ENCODE results near the gene LDB3. TPM values are rescaled to one million over a fixed set of nuclear protein-coding genes. Genes with fewer than 3 reads are reported as not detected.

LDB3 gene
- total and polyA plus RNA-seq, 2 donors (not counting 1 experiment from before 2014, with no cell fraction given) = under 0.01 to 0.20 TPM

DNA sequence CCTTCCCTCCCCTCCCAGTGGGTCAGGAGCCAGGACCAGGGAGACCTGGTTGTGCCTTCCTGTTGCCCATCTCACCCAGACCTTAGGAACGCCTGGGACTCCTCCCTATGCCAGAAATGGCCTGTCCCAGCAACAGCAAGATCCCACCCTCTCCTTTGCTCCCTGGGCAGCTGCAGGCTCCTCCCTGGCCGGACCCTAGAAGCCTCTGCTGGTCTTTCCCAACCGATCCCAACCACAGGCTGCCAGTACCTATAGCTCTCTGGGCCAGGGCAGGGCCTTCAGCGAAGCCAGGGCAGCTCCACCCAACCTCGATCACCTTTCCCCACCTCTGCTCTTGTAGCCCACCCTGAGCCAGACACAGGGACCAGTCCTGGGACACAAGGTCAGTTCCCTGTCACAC, 21.9 kb downstream of the LDB3 start:
- H3K79me2 ChIP-seq (ENCODE audit: control insufficient read depth, insufficient read depth, low read length) = no peaks in the 10 kb centered on the region
- H3K27ac ChIP-seq (ENCODE audit: insufficient read depth, low read length) = no peak overlapping the region
- H3K9ac ChIP-seq (ENCODE audit: insufficient read depth, low read length) = no peak overlapping the region
- peaks cover 1% of the 10 kb centered on the region for H3K27me3 ChIP-seq (ENCODE audit: control insufficient read depth, insufficient read depth, low read length)
- TF ChIP-seq, protein P1, sequence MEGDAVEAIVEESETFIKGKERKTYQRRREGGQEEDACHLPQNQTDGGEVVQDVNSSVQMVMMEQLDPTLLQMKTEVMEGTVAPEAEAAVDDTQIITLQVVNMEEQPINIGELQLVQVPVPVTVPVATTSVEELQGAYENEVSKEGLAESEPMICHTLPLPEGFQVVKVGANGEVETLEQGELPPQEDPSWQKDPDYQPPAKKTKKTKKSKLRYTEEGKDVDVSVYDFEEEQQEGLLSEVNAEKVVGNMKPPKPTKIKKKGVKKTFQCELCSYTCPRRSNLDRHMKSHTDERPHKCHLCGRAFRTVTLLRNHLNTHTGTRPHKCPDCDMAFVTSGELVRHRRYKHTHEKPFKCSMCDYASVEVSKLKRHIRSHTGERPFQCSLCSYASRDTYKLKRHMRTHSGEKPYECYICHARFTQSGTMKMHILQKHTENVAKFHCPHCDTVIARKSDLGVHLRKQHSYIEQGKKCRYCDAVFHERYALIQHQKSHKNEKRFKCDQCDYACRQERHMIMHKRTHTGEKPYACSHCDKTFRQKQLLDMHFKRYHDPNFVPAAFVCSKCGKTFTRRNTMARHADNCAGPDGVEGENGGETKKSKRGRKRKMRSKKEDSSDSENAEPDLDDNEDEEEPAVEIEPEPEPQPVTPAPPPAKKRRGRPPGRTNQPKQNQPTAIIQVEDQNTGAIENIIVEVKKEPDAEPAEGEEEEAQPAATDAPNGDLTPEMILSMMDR (conservative IDR thresholded peaks at IDR 0.05 in 1 of 2, IDR thresholded peaks at IDR 0.05 in 1 of 2; ENCODE audit: low read depth in 1 of 2, low read length in 2 of 2) = no peak
- no peak for TF ChIP-seq EZH2 (IDR thresholded peaks at IDR 0.05; ENCODE audit: low read length, missing control alignments)
- H3K4me2 ChIP-seq (ENCODE audit: extremely low read depth, insufficient read depth, low read length) = no peak overlapping the region
- no peaks in the 10 kb centered on the region for H3K36me3 ChIP-seq (ENCODE audit: control insufficient read depth, insufficient read depth, low read length)
- no peaks in the 10 kb centered on the region for H3K9me3 ChIP-seq (ENCODE audit: control insufficient read depth, insufficient read depth, low read depth, low read length)
- no peak overlapping the region for H2AFZ ChIP-seq (ENCODE audit: low read length)
- H3K4me1 ChIP-seq (ENCODE audit: control insufficient read depth, extremely low read depth, insufficient read depth, low read length) = peaks cover 7% of the 10 kb centered on the region
- no peak for DNase-seq (ENCODE audit: low read depth in 2 of 2)
- no peaks in the 10 kb centered on the region for H4K20me1 ChIP-seq (ENCODE audit: control insufficient read depth, extremely low read depth, insufficient read depth, low read length)
- no peak overlapping the region for H3K4me3 ChIP-seq (replicated peaks in 1 of 4; ENCODE audit: control extremely low read depth in 1 of 4, insufficient read depth in 1 of 4, low read depth in 3 of 4, low read length in 4 of 4)

DNA sequence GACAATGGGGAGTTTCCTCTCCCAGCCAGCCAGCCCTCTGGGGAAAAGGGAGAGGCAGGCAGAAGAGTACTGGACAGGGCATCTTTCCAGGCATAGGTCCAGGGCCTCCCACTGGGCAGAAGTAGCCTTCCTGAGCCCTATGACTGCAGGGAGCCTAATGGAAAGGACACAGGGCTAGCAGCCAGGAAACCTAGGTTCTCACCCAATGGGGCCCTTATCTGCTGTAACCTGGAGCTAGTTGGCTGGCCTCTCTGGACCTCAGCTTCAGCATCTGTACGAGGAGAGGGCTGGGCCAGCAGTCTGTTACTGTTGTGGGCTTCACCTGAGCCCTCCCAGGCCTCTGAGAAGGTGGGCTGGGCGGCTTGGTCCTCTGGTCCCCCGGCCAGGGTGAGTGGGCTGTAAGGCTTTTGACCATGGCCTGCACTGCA, 22.4 kb downstream of the LDB3 start:
- Histone ChIP-seq H3K79me2 (ENCODE audit: control insufficient read depth, insufficient read depth, low read length) (no peaks in the 10 kb centered on the region), H3K36me3 (ENCODE audit: control insufficient read depth, insufficient read depth, low read length) (no peaks in the 10 kb centered on the region), H3K27ac (ENCODE audit: insufficient read depth, low read length) (no peak overlapping the region), H3K9ac (ENCODE audit: insufficient read depth, low read length) (no peak overlapping the region), H3K4me1 (ENCODE audit: control insufficient read depth, extremely low read depth, insufficient read depth, low read length) (peaks cover 7% of the 10 kb centered on the region), H3K27me3 (ENCODE audit: control insufficient read depth, insufficient read depth, low read length) (peaks cover 2% of the 10 kb centered on the region), H3K4me3 (replicated peaks in 1 of 4; ENCODE audit: control extremely low read depth in 1 of 4, insufficient read depth in 1 of 4, low read depth in 3 of 4, low read length in 4 of 4) (no peak overlapping the region), H3K4me2 (ENCODE audit: extremely low read depth, insufficient read depth, low read length) (no peak overlapping the region), H2AFZ (ENCODE audit: low read length) (no peak overlapping the region), H3K9me3 (ENCODE audit: control insufficient read depth, insufficient read depth, low read depth, low read length) (no peaks in the 10 kb centered on the region), H4K20me1 (ENCODE audit: control insufficient read depth, extremely low read depth, insufficient read depth, low read length) (no peaks in the 10 kb centered on the region)
- no peak for DNase-seq (ENCODE audit: low read depth in 2 of 2)
- TF ChIP-seq, protein P1 (conservative IDR thresholded peaks at IDR 0.05 in 1 of 2, IDR thresholded peaks at IDR 0.05 in 1 of 2; ENCODE audit: low read depth in 1 of 2, low read length in 2 of 2) = no peak
- TF ChIP-seq EZH2 (IDR thresholded peaks at IDR 0.05; ENCODE audit: low read length, missing control alignments) = no peak

DNA sequence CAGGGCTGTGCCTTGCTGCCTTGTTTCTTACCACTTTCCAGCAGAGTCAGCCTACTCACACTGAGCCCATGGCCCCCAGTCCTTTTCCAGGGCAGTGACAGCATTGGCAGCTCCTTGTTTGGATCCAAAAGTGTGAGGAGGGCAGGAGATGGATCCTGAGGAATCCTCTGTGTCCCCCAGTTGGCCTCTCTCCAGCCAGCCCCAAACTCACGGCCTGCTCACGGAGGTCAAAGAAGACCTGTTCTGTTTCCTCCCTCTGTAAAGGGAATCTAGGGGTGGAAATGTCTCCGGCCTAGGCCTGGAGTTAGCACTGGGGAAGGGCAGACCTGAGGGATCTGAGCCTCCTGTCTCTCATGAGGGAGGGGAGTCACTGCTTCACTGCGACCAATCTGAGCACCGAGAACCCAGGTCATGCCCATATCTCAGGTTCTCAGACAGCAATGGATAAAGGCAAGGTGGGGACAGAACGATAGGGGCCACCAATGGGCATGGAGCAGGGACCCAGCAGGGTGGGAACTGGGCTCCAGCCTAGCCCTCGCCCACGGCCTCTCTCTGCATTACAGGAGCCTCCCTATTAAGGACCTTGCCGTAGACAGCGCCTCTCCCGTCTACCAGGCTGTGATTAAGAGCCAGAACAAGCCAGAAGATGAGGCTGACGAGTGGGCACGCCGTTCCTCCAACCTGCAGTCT, 23.2 kb downstream of the LDB3 start:
- Histone ChIP-seq H3K4me1 (ENCODE audit: control insufficient read depth, extremely low read depth, insufficient read depth, low read length) (peaks cover 7% of the 10 kb centered on the region), H3K36me3 (ENCODE audit: control insufficient read depth, insufficient read depth, low read length) (no peaks in the 10 kb centered on the region), H3K4me3 (replicated peaks in 1 of 4; ENCODE audit: control extremely low read depth in 1 of 4, insufficient read depth in 1 of 4, low read depth in 3 of 4, low read length in 4 of 4) (no peak overlapping the region), H3K27me3 (ENCODE audit: control insufficient read depth, insufficient read depth, low read length) (peaks cover 2% of the 10 kb centered on the region), H3K9ac (ENCODE audit: insufficient read depth, low read length) (no peak overlapping the region), H3K79me2 (ENCODE audit: control insufficient read depth, insufficient read depth, low read length) (no peaks in the 10 kb centered on the region), H3K9me3 (ENCODE audit: control insufficient read depth, insufficient read depth, low read depth, low read length) (no peaks in the 10 kb centered on the region), H3K27ac (ENCODE audit: insufficient read depth, low read length) (no peak overlapping the region), H4K20me1 (ENCODE audit: control insufficient read depth, extremely low read depth, insufficient read depth, low read length) (no peaks in the 10 kb centered on the region), H3K4me2 (ENCODE audit: extremely low read depth, insufficient read depth, low read length) (no peak overlapping the region), H2AFZ (ENCODE audit: low read length) (no peak overlapping the region)
- no peak for DNase-seq (ENCODE audit: low read depth in 2 of 2)
- TF ChIP-seq, protein P1 (conservative IDR thresholded peaks at IDR 0.05 in 1 of 2, IDR thresholded peaks at IDR 0.05 in 1 of 2; ENCODE audit: low read depth in 1 of 2, low read length in 2 of 2) = no peak
- no peak for TF ChIP-seq EZH2 (IDR thresholded peaks at IDR 0.05; ENCODE audit: low read length, missing control alignments)

All from fibroblast of lung (primary cell).